ENCODE results near the gene MBTD1. TPM values are rescaled to one million over a fixed set of nuclear protein-coding genes. Genes with fewer than 3 reads are reported as not detected.

The MBTD1 gene
- total and polyA plus RNA-seq, 4 donors, result 2.4 to 14.2 (median 7.8) TPM

- WGBS, result 100% methylated on average over 1 of the region's 1 CpG
- Histone ChIP-seq H3K27ac (ENCODE audit: low read depth in 1 of 2, low read length in 2 of 2) (no peak overlapping the region), H3K27me3 (ENCODE audit: control insufficient read depth in 4 of 4, insufficient read depth in 4 of 4, low read length in 3 of 4) (no peaks in the 10 kb centered on the region)
Observed at GRCh38 chr17:51272812-51273211, 13.0 kb upstream of the MBTD1 start.

More at GRCh38 chr17:51272812-51273211, 13.0 kb upstream of the MBTD1 start:
- no peak overlapping the region for H3K4me3 ChIP-seq (ENCODE audit: low read depth in 1 of 3, low read length in 3 of 3)
- H3K36me3 ChIP-seq (ENCODE audit: control insufficient read depth in 4 of 4, insufficient read depth in 3 of 4, low read depth in 1 of 4, low read length in 3 of 4), result peaks cover 5 to 49% (median 38%) of the 10 kb centered on the region in 4 donors
- peaks cover 0 to 4% (median 0%) of the 10 kb centered on the region in 4 donors for H3K4me1 ChIP-seq (ENCODE audit: control insufficient read depth in 4 of 4, insufficient read depth in 4 of 4, low read length in 3 of 4)
- DNase-seq (ENCODE audit: low spot score), result no peak
- TF ChIP-seq NR2F2 (IDR thresholded peaks at IDR 0.05) (no peak), GABPA (IDR thresholded peaks at IDR 0.05 in 1 of 2, conservative IDR thresholded peaks at IDR 0.05 in 1 of 2) (no peak), FOXA2 (IDR thresholded peaks at IDR 0.05) (no peak), REST (IDR thresholded peaks at IDR 0.05) (no peak), YY1 (IDR thresholded peaks at IDR 0.05) (no peak), FOXA1 (IDR thresholded peaks at IDR 0.05) (no peak), ATF3 (IDR thresholded peaks at IDR 0.05) (no peak), EGR1 (IDR thresholded peaks at IDR 0.05; ENCODE audit: low read depth in 2 of 2) (no peak), TAF1 (conservative IDR thresholded peaks at IDR 0.05) (no peak), RAD21 (IDR thresholded peaks at IDR 0.05) (no peak), JUND (IDR thresholded peaks at IDR 0.05) (no peak), HNF4A (conservative IDR thresholded peaks at IDR 0.05) (no peak), SP1 (IDR thresholded peaks at IDR 0.05) (no peak), RXRA (IDR thresholded peaks at IDR 0.05) (no peak), HNF4G (IDR thresholded peaks at IDR 0.05) (no peak)
- TF ChIP-seq, protein P1, sequence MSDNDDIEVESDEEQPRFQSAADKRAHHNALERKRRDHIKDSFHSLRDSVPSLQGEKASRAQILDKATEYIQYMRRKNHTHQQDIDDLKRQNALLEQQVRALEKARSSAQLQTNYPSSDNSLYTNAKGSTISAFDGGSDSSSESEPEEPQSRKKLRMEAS (IDR thresholded peaks at IDR 0.05), result no peak
- TF ChIP-seq, protein P2, sequence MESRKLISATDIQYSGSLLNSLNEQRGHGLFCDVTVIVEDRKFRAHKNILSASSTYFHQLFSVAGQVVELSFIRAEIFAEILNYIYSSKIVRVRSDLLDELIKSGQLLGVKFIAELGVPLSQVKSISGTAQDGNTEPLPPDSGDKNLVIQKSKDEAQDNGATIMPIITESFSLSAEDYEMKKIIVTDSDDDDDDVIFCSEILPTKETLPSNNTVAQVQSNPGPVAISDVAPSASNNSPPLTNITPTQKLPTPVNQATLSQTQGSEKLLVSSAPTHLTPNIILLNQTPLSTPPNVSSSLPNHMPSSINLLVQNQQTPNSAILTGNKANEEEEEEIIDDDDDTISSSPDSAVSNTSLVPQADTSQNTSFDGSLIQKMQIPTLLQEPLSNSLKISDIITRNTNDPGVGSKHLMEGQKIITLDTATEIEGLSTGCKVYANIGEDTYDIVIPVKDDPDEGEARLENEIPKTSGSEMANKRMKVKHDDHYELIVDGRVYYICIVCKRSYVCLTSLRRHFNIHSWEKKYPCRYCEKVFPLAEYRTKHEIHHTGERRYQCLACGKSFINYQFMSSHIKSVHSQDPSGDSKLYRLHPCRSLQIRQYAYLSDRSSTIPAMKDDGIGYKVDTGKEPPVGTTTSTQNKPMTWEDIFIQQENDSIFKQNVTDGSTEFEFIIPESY (IDR thresholded peaks at IDR 0.05), result no peak
- TF ChIP-seq, protein P3, sequence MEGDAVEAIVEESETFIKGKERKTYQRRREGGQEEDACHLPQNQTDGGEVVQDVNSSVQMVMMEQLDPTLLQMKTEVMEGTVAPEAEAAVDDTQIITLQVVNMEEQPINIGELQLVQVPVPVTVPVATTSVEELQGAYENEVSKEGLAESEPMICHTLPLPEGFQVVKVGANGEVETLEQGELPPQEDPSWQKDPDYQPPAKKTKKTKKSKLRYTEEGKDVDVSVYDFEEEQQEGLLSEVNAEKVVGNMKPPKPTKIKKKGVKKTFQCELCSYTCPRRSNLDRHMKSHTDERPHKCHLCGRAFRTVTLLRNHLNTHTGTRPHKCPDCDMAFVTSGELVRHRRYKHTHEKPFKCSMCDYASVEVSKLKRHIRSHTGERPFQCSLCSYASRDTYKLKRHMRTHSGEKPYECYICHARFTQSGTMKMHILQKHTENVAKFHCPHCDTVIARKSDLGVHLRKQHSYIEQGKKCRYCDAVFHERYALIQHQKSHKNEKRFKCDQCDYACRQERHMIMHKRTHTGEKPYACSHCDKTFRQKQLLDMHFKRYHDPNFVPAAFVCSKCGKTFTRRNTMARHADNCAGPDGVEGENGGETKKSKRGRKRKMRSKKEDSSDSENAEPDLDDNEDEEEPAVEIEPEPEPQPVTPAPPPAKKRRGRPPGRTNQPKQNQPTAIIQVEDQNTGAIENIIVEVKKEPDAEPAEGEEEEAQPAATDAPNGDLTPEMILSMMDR (IDR thresholded peaks at IDR 0.05; ENCODE audit: low read depth, low read length, missing input control), result no peak
- no peaks in the 10 kb centered on the region for H3K9me3 ChIP-seq (ENCODE audit: control insufficient read depth in 4 of 4, low read length in 3 of 4)
- H3K9ac ChIP-seq (ENCODE audit: low read depth in 1 of 2, low read length in 2 of 2), result no peak overlapping the region

Data from liver (tissue), 9 donors.